Measurements from ENCODE around the gene NPAS2. TPM values are rescaled to one million over a fixed set of nuclear protein-coding genes. Genes with fewer than 3 reads are reported as not detected.

Gene NPAS2
- total and polyA plus RNA-seq, 4 donors = 5.9 to 17.1 (median 10.4) TPM

DNA sequence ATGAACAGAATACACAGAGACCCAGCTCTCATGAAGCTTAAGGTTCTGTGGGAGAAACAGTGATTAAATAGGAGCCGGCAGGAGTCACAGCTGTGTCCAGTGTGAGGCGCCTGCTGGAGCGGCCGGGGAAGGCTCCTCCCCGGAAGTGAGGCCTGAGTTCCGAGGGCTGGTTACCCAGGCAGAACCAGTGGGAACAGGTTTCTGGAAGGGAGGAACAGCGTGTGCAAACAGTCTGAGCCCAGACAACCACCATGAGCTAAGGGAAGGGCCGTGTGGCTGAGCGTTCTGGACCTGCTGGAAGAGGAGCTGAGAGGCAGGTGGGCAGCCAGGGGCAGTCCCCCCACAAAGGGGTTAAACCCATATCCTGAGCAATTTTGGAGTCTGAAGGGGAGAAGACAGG lies 26.0 kb upstream of the NPAS2 start:
- DNase-seq = no peak

GRCh38 chr2:100796499-100797100 lies 23.3 kb upstream of the NPAS2 start:
- no peak overlapping the region for H3K4me3 ChIP-seq
- no peak overlapping the region for H3K27ac ChIP-seq (ENCODE audit: low read depth in 1 of 2, low read length in 1 of 2)
- no peak overlapping the region for H3K9ac ChIP-seq (ENCODE audit: insufficient read depth in 1 of 2, low read length in 2 of 2)
- H3K36me3 ChIP-seq (ENCODE audit: control insufficient read depth in 4 of 4, insufficient read depth in 4 of 4, low read length in 4 of 4) = no peaks in the 10 kb centered on the region
- no peaks in the 10 kb centered on the region for H3K27me3 ChIP-seq (ENCODE audit: control insufficient read depth in 3 of 3, insufficient read depth in 3 of 3, low read length in 2 of 3)
- H3K9me3 ChIP-seq (ENCODE audit: control insufficient read depth in 4 of 4, insufficient read depth in 3 of 4, low read length in 3 of 4) = no peaks in the 10 kb centered on the region
- ATAC-seq (ENCODE audit: insufficient read depth, low FRiP score) (no peak), DNase-seq (no peak)
- no peaks in the 10 kb centered on the region for H3K4me1 ChIP-seq (ENCODE audit: control insufficient read depth in 5 of 5, insufficient read depth in 5 of 5, low read length in 5 of 5)
- TF ChIP-seq, protein P1, sequence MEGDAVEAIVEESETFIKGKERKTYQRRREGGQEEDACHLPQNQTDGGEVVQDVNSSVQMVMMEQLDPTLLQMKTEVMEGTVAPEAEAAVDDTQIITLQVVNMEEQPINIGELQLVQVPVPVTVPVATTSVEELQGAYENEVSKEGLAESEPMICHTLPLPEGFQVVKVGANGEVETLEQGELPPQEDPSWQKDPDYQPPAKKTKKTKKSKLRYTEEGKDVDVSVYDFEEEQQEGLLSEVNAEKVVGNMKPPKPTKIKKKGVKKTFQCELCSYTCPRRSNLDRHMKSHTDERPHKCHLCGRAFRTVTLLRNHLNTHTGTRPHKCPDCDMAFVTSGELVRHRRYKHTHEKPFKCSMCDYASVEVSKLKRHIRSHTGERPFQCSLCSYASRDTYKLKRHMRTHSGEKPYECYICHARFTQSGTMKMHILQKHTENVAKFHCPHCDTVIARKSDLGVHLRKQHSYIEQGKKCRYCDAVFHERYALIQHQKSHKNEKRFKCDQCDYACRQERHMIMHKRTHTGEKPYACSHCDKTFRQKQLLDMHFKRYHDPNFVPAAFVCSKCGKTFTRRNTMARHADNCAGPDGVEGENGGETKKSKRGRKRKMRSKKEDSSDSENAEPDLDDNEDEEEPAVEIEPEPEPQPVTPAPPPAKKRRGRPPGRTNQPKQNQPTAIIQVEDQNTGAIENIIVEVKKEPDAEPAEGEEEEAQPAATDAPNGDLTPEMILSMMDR (IDR thresholded peaks at IDR 0.05; ENCODE audit: control extremely low read depth, extremely low read depth) = no peak
- 75 to 88% methylated on average over 5 of the region's 5 CpGs for WGBS, 2 donors

More for the DNA sequence above, 26.0 kb upstream of the NPAS2 start:
- no peak for ATAC-seq (ENCODE audit: insufficient read depth, low FRiP score)
- H3K9me3 ChIP-seq (ENCODE audit: control insufficient read depth in 4 of 4, insufficient read depth in 3 of 4, low read length in 3 of 4) = no peaks in the 10 kb centered on the region
- H3K27ac ChIP-seq (ENCODE audit: low read depth in 1 of 2, low read length in 1 of 2) = no peak overlapping the region
- TF ChIP-seq, protein P1 (IDR thresholded peaks at IDR 0.05; ENCODE audit: control extremely low read depth, extremely low read depth) = no peak
- H3K27me3 ChIP-seq (ENCODE audit: control insufficient read depth in 3 of 3, insufficient read depth in 3 of 3, low read length in 2 of 3) = no peaks in the 10 kb centered on the region
- H3K4me3 ChIP-seq = no peak overlapping the region
- 77 to 81% methylated on average over 9 of the region's 9 CpGs for WGBS, 2 donors
- no peaks in the 10 kb centered on the region for H3K36me3 ChIP-seq (ENCODE audit: control insufficient read depth in 4 of 4, insufficient read depth in 4 of 4, low read length in 4 of 4)
- no peaks in the 10 kb centered on the region for H3K4me1 ChIP-seq (ENCODE audit: control insufficient read depth in 5 of 5, insufficient read depth in 5 of 5, low read length in 5 of 5)
- H3K9ac ChIP-seq (ENCODE audit: insufficient read depth in 1 of 2, low read length in 2 of 2) = no peak overlapping the region

- Histone ChIP-seq H3K27me3 (ENCODE audit: control insufficient read depth in 3 of 3, insufficient read depth in 3 of 3, low read length in 2 of 3) (no peaks in the 10 kb centered on the region), H3K27ac (ENCODE audit: low read depth in 1 of 2, low read length in 1 of 2) (no peak overlapping the region), H3K9me3 (ENCODE audit: control insufficient read depth in 4 of 4, insufficient read depth in 3 of 4, low read length in 3 of 4) (no peaks in the 10 kb centered on the region), H3K4me1 (ENCODE audit: control insufficient read depth in 5 of 5, insufficient read depth in 5 of 5, low read length in 5 of 5) (no peaks in the 10 kb centered on the region), H3K9ac (ENCODE audit: insufficient read depth in 1 of 2, low read length in 2 of 2) (no peak overlapping the region), H3K36me3 (ENCODE audit: control insufficient read depth in 4 of 4, insufficient read depth in 4 of 4, low read length in 4 of 4) (no peaks in the 10 kb centered on the region), H3K4me3 (no peak overlapping the region)
- 83 to 91% methylated on average over 5 of the region's 5 CpGs for WGBS, 2 donors
- DNase-seq = no peak
- no peak for ATAC-seq (ENCODE audit: insufficient read depth, low FRiP score)
- TF ChIP-seq, protein P1 (IDR thresholded peaks at IDR 0.05; ENCODE audit: control extremely low read depth, extremely low read depth) = no peak
Observed at GRCh38 chr2:100799686-100800085, 20.3 kb upstream of the NPAS2 start.

DNA sequence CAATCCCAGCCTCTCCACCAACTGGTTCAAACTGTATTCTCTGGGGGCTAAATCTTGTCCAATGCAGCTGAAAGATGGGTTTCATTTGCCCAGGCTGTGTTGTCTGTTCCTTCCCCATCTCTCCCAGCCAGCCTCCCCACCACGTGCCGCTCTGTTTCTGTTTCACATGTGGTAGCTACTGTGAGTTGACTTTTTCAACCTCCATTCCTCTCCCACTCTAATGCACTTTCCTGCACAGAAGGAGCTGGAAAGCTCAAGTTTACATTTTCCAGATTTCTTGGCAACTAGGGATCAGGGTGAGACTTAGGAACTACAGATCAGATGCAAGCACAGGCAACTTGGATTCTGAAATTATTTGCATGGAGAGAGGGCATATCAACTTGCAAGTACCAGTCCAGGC lies 19.0 kb upstream of the NPAS2 start:
- no peak for ATAC-seq (ENCODE audit: insufficient read depth, low FRiP score)
- no peaks in the 10 kb centered on the region for H3K36me3 ChIP-seq (ENCODE audit: control insufficient read depth in 4 of 4, insufficient read depth in 4 of 4, low read length in 4 of 4)
- no peaks in the 10 kb centered on the region for H3K4me1 ChIP-seq (ENCODE audit: control insufficient read depth in 5 of 5, insufficient read depth in 5 of 5, low read length in 5 of 5)
- H3K9me3 ChIP-seq (ENCODE audit: control insufficient read depth in 4 of 4, insufficient read depth in 3 of 4, low read length in 3 of 4) = no peaks in the 10 kb centered on the region
- peak overlapping the region in 1 of 2 donors; percentile 57 for H3K27ac ChIP-seq (ENCODE audit: low read depth in 1 of 2, low read length in 1 of 2)
- WGBS, 2 donors = 74 to 91% methylated on average over 2 of the region's 2 CpGs
- no peaks in the 10 kb centered on the region for H3K27me3 ChIP-seq (ENCODE audit: control insufficient read depth in 3 of 3, insufficient read depth in 3 of 3, low read length in 2 of 3)
- H3K9ac ChIP-seq (ENCODE audit: insufficient read depth in 1 of 2, low read length in 2 of 2) = no peak overlapping the region
- TF ChIP-seq, protein P1 (IDR thresholded peaks at IDR 0.05; ENCODE audit: control extremely low read depth, extremely low read depth) = no peak
- DNase-seq = peak in 1 of 3 donors; percentile 16
- H3K4me3 ChIP-seq = no peak overlapping the region
